Vagina (tissue), 2 donors: ENCODE measurements around the gene SUPT3H.

ENCODE experiments used
- POLR2A ChIP-seq, 2 donors: fragments of 450-650 bp; IDR thresholded peaks; one replicate each; pipeline ENCODE4 v1.6.1; 2017; ENCODE audit warnings: antibody characterized with exemption in 2 of 2, mild to moderate bottlenecking in 2 of 2, moderate library complexity in 2 of 2
- TF ChIP-seq, protein P1 (sequence below), 3 experiments: fragments of 450-650 bp in 2 of 3; fragments of 200-600 bp in 1 of 3; sonication (generic) in 1 of 3; IDR thresholded peaks; one replicate each; pipeline ENCODE4 v1.5.1; 2017 to 2019; ENCODE audit warnings: antibody characterized with exemption in 3 of 3, mild to moderate bottlenecking in 2 of 3, moderate library complexity in 2 of 3

DNA sequence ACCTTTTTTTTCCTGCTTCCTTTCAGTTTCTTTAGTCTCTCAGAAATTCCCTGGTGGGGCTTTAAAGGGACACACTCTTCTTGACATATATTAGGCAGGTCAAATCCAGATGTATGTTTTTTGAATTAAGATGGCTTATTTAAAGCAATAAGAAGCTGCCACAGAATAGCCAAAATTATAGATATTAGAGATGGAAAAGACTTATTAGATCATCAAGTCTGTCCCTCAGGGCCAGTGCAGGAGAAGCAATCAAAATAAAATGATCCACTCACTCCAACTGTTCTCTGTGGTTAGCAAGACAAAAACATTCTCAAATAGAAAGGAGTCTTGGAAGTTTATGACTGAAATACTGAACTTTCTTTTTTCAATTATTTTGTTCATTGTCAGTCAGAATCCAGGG is 527.4 kb downstream of the SUPT3H start:
- TF ChIP-seq, protein P1, sequence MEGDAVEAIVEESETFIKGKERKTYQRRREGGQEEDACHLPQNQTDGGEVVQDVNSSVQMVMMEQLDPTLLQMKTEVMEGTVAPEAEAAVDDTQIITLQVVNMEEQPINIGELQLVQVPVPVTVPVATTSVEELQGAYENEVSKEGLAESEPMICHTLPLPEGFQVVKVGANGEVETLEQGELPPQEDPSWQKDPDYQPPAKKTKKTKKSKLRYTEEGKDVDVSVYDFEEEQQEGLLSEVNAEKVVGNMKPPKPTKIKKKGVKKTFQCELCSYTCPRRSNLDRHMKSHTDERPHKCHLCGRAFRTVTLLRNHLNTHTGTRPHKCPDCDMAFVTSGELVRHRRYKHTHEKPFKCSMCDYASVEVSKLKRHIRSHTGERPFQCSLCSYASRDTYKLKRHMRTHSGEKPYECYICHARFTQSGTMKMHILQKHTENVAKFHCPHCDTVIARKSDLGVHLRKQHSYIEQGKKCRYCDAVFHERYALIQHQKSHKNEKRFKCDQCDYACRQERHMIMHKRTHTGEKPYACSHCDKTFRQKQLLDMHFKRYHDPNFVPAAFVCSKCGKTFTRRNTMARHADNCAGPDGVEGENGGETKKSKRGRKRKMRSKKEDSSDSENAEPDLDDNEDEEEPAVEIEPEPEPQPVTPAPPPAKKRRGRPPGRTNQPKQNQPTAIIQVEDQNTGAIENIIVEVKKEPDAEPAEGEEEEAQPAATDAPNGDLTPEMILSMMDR (IDR thresholded peaks at IDR 0.05), result no peak
- TF ChIP-seq POLR2A (IDR thresholded peaks at IDR 0.05), result no peak
